K562 (cell line): ENCODE results near the gene DNAJC8. TPM values are rescaled to one million over a fixed set of nuclear protein-coding genes. Genes with fewer than 3 reads are reported as not detected.

Experiments
- BRCA1 ChIP-seq, 2 experiments: fragments of 450-650 bp in 1 of 2; sonication (generic) in 1 of 2; formaldehyde crosslinking in 1 of 2; IDR thresholded peaks; 2 replicates each; pipeline versions ENCODE4 v1.5.0 to v1.6.1; 2017 to 2020; ENCODE audit warnings: mild to moderate bottlenecking in 1 of 2, missing genetic modification reagents in 1 of 2
- CBFA2T2 ChIP-seq: fragments of 450-650 bp; conservative IDR thresholded peaks from 2 replicates; pipeline ENCODE4 v1.6.1; 2017; ENCODE audit warnings: mild to moderate bottlenecking
- CEBPG ChIP-seq, 3 experiments: fragments of 200-800 bp in 1 of 3; sonication (Bioruptor generic) in 1 of 3; sonication (generic) in 1 of 3; formaldehyde crosslinking in 1 of 3; IDR thresholded peaks in 2 of 3; conservative IDR thresholded peaks in 1 of 3; 2 replicates each; pipeline versions ENCODE4 v1.6.1 to v1.8.0; 2016 to 2022; ENCODE audit warnings: missing compliant biosample characterization in 2 of 3, missing genetic modification characterization in 2 of 3, mild to moderate bottlenecking in 1 of 3, missing genetic modification reagents in 1 of 3
- EZH2 ChIP-seq: IDR thresholded peaks from 2 replicates; pipeline ENCODE4 v1.6.1; 2012; ENCODE audit warnings: low read depth, mild to moderate bottlenecking, inconsistent platforms, low read length, borderline replicate concordance
- HMGN3 ChIP-seq: IDR thresholded peaks from 2 replicates; pipeline ENCODE4 v1.6.1; 2011; ENCODE audit warnings: borderline replicate concordance, low read depth, mild to moderate bottlenecking, mixed read lengths, low read length; ENCODE audit not compliant: insufficient read length; ENCODE audit errors: extremely low read depth
- IRF1 ChIP-seq: sonication (generic); formaldehyde crosslinking; IDR thresholded peaks from 2 replicates; pipeline ENCODE4 v1.8.0; 2022; ENCODE audit warnings: missing genetic modification reagents, mild to moderate bottlenecking, borderline replicate concordance
- KDM4B ChIP-seq, 2 experiments: fragments of 450-650 bp in 1 of 2; sonication (generic) in 1 of 2; IDR thresholded peaks; 2 replicates each; pipeline ENCODE4 v1.6.1; 2016 to 2017; ENCODE audit warnings: borderline replicate concordance in 2 of 2, antibody characterized with exemption in 1 of 2, low read depth in 1 of 2, mild to moderate bottlenecking in 1 of 2
- MYC ChIP-seq, 2 experiments: fragments of 250-450 bp in 1 of 2; sonication (Bioruptor Pico) in 1 of 2; IDR thresholded peaks; 2 replicates each; pipeline versions ENCODE4 v1.5.1 to v1.6.1; 2012 to 2021; ENCODE audit warnings: low read depth in 2 of 2, borderline replicate concordance in 1 of 2, improper control_type of control experiment in 1 of 2, low read length in 1 of 2, mild to moderate bottlenecking in 1 of 2, moderate library complexity in 1 of 2
- NCOA6 ChIP-seq: fragments of 450-650 bp; IDR thresholded peaks from 2 replicates; pipeline ENCODE4 v1.6.1; 2017; ENCODE audit warnings: mild to moderate bottlenecking
- NFIX ChIP-seq: fragments of 250-450 bp; sonication (Bioruptor Pico); IDR thresholded peaks from 2 replicates; pipeline ENCODE4 v1.4.0; 2020; ENCODE audit warnings: low read depth, mild to moderate bottlenecking, moderate library complexity
- NKRF ChIP-seq: fragments of 450-650 bp; IDR thresholded peaks from 2 replicates; pipeline ENCODE4 v1.6.1; 2016; ENCODE audit warnings: borderline replicate concordance
- OTX1 ChIP-seq: fragments of 450-650 bp; formaldehyde crosslinking; IDR thresholded peaks from 2 replicates; pipeline ENCODE4 v1.4.0; 2022; ENCODE audit warnings: mild to moderate bottlenecking
- PHF20 ChIP-seq: fragments of 450-650 bp; IDR thresholded peaks from 2 replicates; pipeline ENCODE4 v1.6.1; 2018; ENCODE audit not compliant: partially characterized antibody
- PKNOX1 ChIP-seq: fragments of 450-650 bp; IDR thresholded peaks from 2 replicates; pipeline ENCODE4 v1.6.1; 2016
- SMARCE1 ChIP-seq: fragments of 450-650 bp; IDR thresholded peaks from 2 replicates; pipeline ENCODE4 v1.7.1; 2016; ENCODE audit warnings: mild to moderate bottlenecking
- SMC3 ChIP-seq: conservative IDR thresholded peaks from 2 replicates; pipeline ENCODE4 v1.6.1; 2011; ENCODE audit warnings: low read depth, low read length, improper control_type of control experiment; ENCODE audit not compliant: insufficient read depth
- SRSF1 ChIP-seq: fragments of 200-400 bp; formaldehyde crosslinking; IDR thresholded peaks from 2 replicates; pipeline ENCODE4 v1.6.1; 2017; ENCODE audit warnings: mild to moderate bottlenecking, low read depth, low read length, moderate library complexity
- STAT5B ChIP-seq: fragments of 250-450 bp; sonication (Bioruptor Pico); IDR thresholded peaks from 2 replicates; pipeline ENCODE4 v1.8.0; 2021; ENCODE audit warnings: mild to moderate bottlenecking, inconsistent platforms
- TOE1 ChIP-seq, 2 experiments: fragments of 450-650 bp in 1 of 2; sonication (generic) in 1 of 2; formaldehyde crosslinking in 1 of 2; IDR thresholded peaks; 2 replicates each; pipeline versions ENCODE4 v1.7.1 to v1.8.0; 2016 to 2022; ENCODE audit warnings: borderline replicate concordance in 2 of 2, mild to moderate bottlenecking in 2 of 2, antibody characterized with exemption in 1 of 2, inconsistent platforms in 1 of 2, low read depth in 1 of 2, missing genetic modification reagents in 1 of 2, moderate library complexity in 1 of 2
- ZNF282 ChIP-seq: sonication (generic); formaldehyde crosslinking; IDR thresholded peaks from 2 replicates; pipeline ENCODE4 v1.8.1; 2023; ENCODE audit warnings: missing genetic modification reagents
- ZNF431 ChIP-seq: sonication (generic); formaldehyde crosslinking; IDR thresholded peaks from 2 replicates; pipeline ENCODE4 v1.8.0; 2022; ENCODE audit warnings: mild to moderate bottlenecking, missing genetic modification reagents
- ZSCAN29 ChIP-seq: fragments of 450-650 bp; IDR thresholded peaks from 2 replicates; pipeline ENCODE4 v1.6.1; 2017
- polyA plus RNA-seq, 8 experiments: library from polyadenylated mRNA; depleted of rRNA in 4 of 8; stranded (reverse) in 5 of 8; unstranded in 3 of 8; fragments of >200 nt; fragmentation: Nextera tagmentation in 2 of 8; fragmentation: Illumina TruSeq in 1 of 8; extraction: Ambion mirVana in 2 of 8; extraction: Trizol in 1 of 8; gene quantifications; 2 replicates each; pipeline versions ENCODE4 v1.2.1 to v1.2.3, GENCODE V29; 2011 to 2014; ENCODE audit warnings: inconsistent platforms in 1 of 8, missing spikeins in 1 of 8
- total RNA-seq, 7 experiments: library from RNA; depleted of rRNA in 6 of 7; stranded (reverse); fragments of >200 nt in 6 of 7; fragmentation: Illumina TruSeq in 2 of 7; extraction: Trizol in 2 of 7; gene quantifications; 2 replicates each; pipeline versions ENCODE4 v1.2.1 to v1.2.3, GENCODE V29; 2011 to 2021; ENCODE audit warnings: low replicate concordance in 1 of 7

Gene DNAJC8
- total and polyA plus RNA-seq, 9 of the 15 experiments (the other 6 are each of a cell fraction or from before 2014, with no cell fraction given): 143 to 508 (median 209) TPM

GRCh38 chr1:28259252-28259933 is 26.6 kb upstream of the DNAJC8 start, which contains the start of gene SESN2 (continued):
- TF ChIP-seq IRF1 (CRISPR knock-in tag) (peak; percentile 84; the same call in 1 of the 2 replicates), ZNF282 (peak; percentile 70; the same call in 1 of the 2 replicates), PKNOX1 (peak; percentile 95), SRSF1 (no peak; the same call in 1 of the 2 replicates), SMC3 (0 out of 2 replicates have a peak, but pooled peaks have one; percentile 2), NFIX (CRISPR knock-in tag) (no peak), EZH2 (no peak), CEBPG (CRISPR knock-in tag; IDR thresholded peaks at IDR 0.05) (peak; percentile 100), CEBPG (tag; conservative IDR thresholded peaks at IDR 0.05 in 1 of 2, IDR thresholded peaks at IDR 0.05 in 1 of 2) (peak; percentile 97 to 100), TOE1 (IDR thresholded peaks at IDR 0.05; ENCODE audit: borderline replicate concordance) (no peak; the same call in 1 of the 2 replicates), TOE1 (CRISPR knock-in tag; IDR thresholded peaks at IDR 0.05; ENCODE audit: borderline replicate concordance, low read depth) (0 out of 2 replicates have a peak, but pooled peaks have one; percentile 56), CBFA2T2 (no peak), BRCA1 (IDR thresholded peaks at IDR 0.05) (no peak), BRCA1 (CRISPR knock-in tag; IDR thresholded peaks at IDR 0.05) (0 out of 2 replicates have a peak, but pooled peaks have one; percentile 85), ZSCAN29 (no peak; the same call in 1 of the 2 replicates), MYC (IDR thresholded peaks at IDR 0.05; ENCODE audit: low read depth, low read length) (peak; percentile 52), MYC (CRISPR knock-in tag; IDR thresholded peaks at IDR 0.05; ENCODE audit: borderline replicate concordance, low read depth) (peak; percentile 57; the same call in 1 of the 2 replicates), ZNF431 (CRISPR knock-in tag) (peak; percentile 73; the same call in 1 of the 2 replicates), OTX1 (CRISPR knock-in tag) (peak; percentile 3; the same call in 1 of the 2 replicates), HMGN3 (peak; percentile 92), KDM4B (IDR thresholded peaks at IDR 0.05; ENCODE audit: borderline replicate concordance in 2 of 2, low read depth in 1 of 2) (peak in 1 of 2 experiments; percentile 42; a peak in 1 of 4 replicates), NCOA6 (no peak), NKRF (peak; percentile 66; the same call in 1 of the 2 replicates), STAT5B (CRISPR knock-in tag) (no peak), SMARCE1 (0 out of 2 replicates have a peak, but pooled peaks have one; percentile 7), PHF20 (no peak)
